GM18505 (cell line): ENCODE data around the gene CCDC92B.

ENCODE experiments used
- ATAC-seq: cut with Tn5 transposase; IDR thresholded peaks from one replicate; pipeline ENCODE4 v1.9.1; 2021; ENCODE audit not compliant: unreplicated experiment
- POLR2A ChIP-seq: IDR thresholded peaks from 4 replicates; pipeline ENCODE4 v1.6.1; 2011; ENCODE audit warnings: borderline replicate concordance; ENCODE audit not compliant: insufficient read depth, insufficient read length; ENCODE audit errors: extremely low read depth

The CCDC92B gene

DNA sequence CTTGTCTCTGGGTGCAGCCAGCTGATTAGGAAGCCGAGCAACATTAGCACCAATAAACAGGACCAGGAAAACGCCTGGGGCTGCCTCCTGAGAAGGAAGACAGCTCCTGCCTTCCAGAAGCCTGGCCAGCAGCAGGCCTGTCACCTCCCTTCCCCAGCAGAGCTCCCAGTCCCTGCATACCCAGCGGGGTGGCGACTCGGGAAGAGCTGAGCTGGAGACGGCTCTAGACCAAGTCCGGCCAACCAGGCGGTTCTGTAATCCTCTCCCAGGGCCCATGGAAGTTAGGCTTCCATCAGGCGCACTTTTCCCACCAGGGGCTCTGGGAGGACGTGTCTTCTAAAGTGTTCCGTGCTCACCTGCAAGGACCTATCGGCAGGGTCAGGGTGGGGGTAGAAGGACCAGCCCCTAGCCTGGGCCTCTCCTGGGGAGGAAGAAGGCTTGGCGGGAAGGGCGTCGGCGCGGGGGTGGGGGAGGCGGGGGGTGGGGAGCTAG is 25.9 kb downstream of the CCDC92B start:
- no peak for TF ChIP-seq POLR2A
- ATAC-seq, result no peak

DNA sequence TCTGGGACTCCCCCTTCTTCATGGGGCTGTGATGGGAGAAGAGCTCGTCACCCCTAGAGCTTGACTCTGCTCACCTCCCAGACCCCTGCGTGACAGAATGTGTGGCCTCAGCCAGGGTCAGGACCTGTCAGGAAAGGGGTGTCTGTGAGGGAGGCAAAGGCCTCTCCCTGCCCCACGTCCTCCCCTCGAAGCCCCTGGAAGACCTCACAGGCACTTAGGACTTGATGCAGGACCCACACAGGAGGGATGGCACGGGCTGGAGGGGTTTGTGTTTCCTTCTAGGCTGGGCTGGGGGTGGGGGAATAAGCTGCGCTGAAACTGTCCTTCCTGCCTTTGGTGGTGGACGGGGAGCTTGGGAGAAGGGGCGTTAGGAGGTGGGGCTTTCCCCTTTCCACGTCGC is 26.8 kb downstream of the CCDC92B start:
- ATAC-seq, result no peak
- TF ChIP-seq POLR2A, result no peak

DNA sequence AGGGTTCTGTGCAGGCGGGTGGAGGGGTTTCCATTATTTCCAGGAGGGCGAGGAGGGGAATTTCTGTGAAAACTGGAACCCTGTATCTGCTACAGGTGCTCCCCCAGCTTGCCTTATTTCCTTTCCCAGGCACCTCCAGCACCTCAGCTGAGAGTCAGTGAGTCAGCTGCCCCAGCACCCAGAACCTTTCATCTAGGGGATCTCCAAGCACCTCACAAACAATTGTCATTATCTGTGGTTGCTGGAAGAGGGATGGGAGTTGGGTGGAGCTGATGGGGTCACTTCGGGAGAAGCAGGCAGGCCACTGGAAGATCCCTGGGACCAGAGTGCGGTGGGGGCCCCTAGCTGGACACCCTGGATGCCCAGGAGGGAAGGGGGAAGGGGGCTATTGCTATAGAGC is 27.8 kb downstream of the CCDC92B start:
- no peak for ATAC-seq
- no peak for TF ChIP-seq POLR2A

DNA sequence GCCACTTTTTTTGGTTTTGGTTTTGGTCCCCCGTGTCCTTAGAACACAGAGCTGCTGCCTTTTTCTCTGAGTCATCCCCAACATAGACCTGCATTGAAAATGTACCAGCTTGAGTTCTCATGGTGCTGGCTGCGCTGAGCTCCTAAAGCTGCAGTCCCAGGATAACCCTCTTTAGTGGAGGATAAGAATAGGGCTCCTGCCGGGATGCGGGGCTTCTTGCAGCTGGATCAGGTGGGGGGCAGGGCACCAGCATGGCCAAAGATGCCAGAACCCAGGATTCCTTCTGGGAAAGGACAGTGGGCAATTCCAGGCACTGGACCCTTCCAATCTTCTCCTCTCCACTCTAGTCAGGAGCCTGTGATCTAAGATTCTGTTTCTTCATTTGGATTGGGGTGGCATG is 29.6 kb downstream of the CCDC92B start:
- TF ChIP-seq POLR2A, result no peak
- ATAC-seq, result no peak

DNA sequence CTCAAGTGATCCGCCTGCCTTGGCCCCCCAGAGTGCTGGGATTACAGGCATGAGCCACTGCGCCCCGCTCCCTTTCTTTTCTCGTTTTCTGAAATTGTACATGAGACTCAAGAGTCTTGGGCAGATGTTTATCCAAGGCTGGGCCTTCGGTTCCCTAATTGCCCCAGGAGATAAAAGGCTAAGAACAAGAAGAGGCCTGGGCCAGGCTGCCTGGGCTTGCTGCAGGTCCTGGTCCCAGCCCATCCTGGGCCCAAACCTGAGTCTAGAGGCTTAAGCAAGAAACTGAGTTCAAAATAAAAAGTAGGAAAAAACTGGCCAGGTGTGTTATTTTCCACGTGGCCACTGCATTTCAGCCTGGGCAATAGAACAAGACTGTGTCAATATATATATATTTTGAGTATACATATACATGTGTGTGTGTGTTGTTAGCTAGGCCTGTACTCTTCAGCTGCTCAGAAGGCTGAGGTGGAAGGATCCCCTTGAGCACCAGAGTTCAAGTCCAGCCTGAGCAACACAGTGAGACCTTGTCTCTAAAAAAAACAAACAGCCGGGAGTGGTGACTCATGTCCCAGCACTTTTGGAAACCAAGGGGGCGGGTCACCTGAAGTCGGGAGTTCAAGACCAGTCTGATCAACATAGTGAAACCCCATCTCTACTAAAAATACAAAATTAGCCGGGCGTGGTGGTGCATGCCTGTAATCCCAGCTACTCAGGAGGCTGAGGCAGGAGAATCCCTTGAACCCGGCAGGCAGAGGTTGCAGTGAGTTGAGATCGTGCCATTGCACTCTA is 31.1 kb downstream of the CCDC92B start:
- ATAC-seq, result no peak
- no peak for TF ChIP-seq POLR2A

DNA sequence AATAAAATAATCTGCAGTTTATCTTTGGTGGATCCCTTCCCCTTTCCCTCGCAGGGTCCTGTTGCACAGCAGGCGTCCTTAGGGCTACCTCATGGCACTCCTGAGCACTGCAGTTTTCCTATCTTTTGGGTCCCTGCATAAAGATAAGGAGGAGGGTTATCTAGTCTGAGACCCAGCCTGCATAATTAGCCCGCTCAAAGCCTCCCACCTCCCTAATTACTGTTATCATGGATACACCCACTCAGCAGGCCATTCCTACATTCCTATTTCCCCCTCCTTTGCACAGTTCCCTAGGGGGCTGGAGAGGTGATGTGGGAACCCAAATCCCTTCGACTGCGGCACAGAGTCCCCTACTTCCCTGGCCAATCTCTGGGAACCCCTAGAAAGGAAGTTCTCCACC is 32.8 kb downstream of the CCDC92B start:
- no peak for ATAC-seq
- TF ChIP-seq POLR2A, result no peak

DNA sequence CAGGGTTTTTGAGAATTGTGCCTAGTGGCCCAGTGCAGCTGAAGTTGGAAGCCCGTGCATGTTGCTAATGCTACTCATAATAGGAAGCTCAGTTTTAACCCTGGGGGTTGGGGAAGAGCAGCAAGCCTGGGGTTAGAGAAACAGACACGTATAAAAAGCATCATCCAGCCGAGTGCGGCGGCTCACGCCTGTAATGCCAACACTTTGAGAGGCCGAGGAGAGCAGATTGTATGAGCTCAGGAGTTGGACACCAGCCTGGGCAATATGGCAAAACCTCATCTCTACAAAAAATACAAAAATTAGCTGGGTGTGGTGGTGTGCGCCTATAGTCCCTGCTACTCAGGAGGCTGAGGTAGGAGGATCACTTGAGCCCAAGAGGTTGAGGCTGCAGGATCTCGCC is 35.6 kb downstream of the CCDC92B start:
- no peak for TF ChIP-seq POLR2A
- no peak for ATAC-seq

DNA sequence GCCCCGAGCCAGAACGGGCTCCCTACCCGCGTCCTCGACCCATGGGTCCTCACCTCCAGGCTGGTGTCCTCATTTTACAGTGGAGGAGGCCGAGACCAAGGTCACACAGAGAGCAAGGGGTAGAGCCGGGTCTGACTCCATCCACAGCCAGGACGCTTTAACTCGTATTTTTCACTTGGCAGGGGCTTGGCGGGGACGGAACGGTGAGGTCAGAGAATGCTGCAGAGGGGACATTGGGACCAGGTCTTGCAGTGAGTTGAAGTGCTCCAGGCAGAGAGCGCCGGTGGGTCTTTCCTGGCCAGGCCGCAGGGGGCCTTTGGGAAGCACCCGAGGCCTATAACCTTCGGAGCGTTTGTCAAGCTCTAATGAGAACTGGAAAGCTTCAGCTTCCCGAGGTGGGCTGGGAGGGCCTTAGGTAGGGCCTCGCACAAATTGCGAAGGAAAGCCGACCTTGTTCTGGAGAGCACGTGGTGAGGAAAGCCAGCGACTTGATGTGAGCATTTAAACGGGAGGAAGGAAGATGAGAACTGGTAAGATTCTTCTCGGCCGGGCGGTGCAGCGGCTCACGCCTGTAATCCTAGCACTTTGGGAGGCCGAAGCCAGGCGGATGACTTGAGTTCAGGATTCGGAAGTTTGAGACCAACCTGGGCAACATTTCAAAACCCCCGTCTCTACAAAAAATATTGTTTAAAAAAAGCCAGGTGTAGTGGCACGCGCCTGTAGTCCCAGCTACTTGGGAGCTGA is 37.0 kb downstream of the CCDC92B start:
- TF ChIP-seq POLR2A, result no peak
- no peak for ATAC-seq

DNA sequence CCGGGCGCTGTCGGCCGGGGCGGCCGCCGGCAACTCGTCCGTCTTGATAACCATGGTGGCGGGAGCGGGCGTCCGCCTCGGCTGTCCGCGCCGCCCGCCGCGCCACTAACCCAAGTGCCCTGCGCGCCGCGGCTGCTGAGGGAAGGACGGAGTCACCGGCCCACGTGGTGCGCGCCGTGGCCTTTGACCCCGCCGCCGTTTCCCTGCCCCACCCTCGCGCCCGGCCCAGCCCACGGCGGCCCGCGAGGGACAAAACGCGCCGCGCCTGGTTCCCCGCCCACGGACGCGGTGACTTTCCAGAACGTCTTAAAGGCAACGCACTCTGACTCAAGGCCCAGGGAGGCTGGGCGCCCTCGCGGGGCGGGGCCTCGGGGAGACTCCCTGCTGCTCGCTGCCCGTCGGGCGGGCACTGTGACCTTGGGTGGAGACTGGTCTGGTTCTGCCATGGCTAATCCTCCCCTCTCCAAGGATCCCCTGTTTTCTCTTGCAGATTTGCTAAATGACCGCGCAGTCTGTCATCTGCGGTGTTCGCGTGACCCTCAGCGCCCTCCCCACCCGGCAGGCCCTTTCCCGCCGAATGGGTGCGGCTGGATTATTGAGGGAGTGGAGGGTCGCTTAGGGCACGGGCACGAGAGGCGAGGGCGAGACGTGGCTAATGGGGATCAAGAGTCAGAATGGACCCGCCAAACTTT is 37.7 kb downstream of the CCDC92B start, which contains the start of gene CLUH:
CLUH (minus strand) TSS at position 157 of the 692 bp plus-strand sequence; CDS start at position 54, 103 bp downstream.
- peak; percentile 73 for ATAC-seq
- peak; percentile 77 for TF ChIP-seq POLR2A

DNA sequence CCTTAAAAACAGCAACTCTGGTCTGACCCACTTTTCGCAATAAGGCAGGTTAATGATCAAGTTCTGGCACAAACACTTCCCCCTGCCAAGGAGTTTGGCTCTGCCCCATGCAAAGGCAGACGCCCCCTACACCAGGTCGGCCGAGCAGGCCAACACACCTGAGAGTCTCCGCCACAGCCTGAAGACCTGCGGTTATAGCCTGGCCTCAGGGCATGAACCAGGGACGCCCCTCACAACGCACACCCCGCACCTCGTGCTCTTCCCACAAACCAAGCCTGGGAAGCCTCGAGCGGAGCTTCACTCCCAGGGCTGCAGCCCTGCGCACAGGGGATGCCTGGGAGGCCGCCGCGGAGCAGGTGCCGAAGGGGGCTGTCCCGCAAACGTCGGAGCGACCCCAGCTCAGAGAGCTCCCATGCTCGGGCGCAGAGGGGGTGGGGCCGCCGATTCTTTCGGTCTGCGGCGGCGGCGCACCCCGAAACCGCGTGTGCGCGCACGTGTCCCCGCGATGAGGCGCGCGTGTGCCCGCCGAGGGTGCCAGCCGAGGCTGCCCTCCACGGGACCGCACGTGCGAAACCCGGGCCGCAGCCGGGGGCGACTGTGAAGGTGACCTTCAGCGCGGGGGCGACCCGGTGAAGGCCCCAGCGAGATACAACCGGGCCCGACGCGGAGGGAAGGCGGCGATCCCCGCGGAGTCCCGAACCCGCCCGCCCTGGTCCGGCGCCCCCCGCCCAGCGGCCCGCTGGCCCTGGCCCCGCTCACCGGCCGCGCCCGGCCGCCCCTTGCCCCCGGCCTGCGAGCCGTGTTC is 38.4 kb downstream of the CCDC92B start:
- TF ChIP-seq POLR2A, result no peak
- peak; percentile 31 for ATAC-seq

DNA sequence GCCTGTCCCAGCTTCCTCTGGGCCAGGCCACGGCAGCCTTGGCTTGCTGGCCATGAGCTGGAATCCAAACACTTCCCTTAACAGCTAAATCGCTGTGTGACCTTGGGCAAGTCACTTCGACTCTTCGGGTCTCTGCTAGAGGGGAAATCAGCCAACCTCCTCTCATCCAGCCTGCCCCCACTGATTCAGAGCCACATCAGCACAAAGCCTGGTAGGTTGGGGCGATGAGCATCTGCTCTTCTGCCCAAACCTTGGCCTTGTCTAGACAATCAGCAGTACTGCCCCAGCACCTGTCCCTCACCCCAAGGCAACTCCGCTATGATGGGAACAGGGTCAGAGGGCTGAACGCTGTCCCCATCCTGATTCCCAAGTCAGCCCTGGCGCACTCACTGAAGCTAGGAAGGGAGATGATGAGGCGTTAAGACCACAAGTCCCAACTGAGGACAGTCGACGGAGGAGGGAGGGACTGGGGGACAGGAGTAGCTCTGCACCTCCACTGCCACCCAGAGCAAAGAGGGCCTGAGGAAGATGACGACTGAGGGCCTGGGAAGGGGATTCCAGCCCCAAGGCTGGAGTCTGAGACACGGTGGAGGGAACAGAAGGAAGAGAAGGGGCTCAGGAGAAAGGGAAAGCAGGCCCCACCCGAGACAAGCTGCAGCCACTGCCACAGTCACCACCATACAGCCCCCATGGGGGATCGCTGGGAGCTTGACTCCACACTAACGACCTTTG is 39.2 kb downstream of the CCDC92B start:
- TF ChIP-seq POLR2A, result no peak
- ATAC-seq, result no peak

DNA sequence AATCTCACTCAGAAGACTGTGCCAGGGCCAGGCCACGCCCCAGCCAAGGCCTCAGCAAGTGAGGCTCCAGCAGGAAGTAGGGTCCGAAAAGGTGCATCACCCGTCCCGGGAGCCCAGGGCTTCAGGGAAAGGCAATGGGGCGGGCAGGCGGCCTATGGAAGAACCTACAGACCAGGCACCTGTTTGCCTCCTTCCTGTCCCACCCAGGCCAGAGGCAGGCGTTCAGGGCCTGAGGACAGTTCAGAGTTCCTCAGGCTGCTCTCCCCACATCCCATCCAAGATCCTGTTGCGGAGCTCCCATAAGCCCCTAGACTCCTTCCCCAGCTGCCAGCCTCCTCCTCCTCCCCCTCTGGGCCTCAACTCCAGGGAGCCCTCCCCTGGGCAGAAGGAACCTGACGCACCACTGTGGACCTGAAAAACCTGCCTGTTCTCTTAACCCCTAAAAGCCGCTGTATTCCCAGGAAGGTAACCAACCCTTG is 40.2 kb downstream of the CCDC92B start:
- no peak for ATAC-seq
- TF ChIP-seq POLR2A, result no peak
